HepG2 (cell line): ENCODE measurements around the gene PSD4. TPM values are rescaled to one million over a fixed set of nuclear protein-coding genes. Genes with fewer than 3 reads are reported as not detected.
A peak's percentile ranks its signal among the peaks of the same experiment; 100 is the strongest.

ENCODE experiments used
- BHLHE40 ChIP-seq: IDR thresholded peaks from 2 replicates; pipeline ENCODE4 v1.6.1; 2011; ENCODE audit warnings: low read length, improper control_type of control experiment
- CEBPZ ChIP-seq: IDR thresholded peaks from 2 replicates; pipeline ENCODE4 v1.6.1; 2012; ENCODE audit warnings: low read length, improper control_type of control experiment
- CSRNP1 ChIP-seq: sonication (generic); formaldehyde crosslinking; IDR thresholded peaks from 2 replicates; pipeline ENCODE4 v1.8.1; 2023; ENCODE audit warnings: mild to moderate bottlenecking, missing genetic modification reagents
- FLYWCH1 ChIP-seq: sonication (generic); formaldehyde crosslinking; IDR thresholded peaks from 2 replicates; pipeline ENCODE4 v1.8.1; 2023; ENCODE audit warnings: mild to moderate bottlenecking, missing genetic modification reagents
- FOXA1 ChIP-seq, 2 experiments: fragments of 450-650 bp in 1 of 2; sonication (generic) in 1 of 2; formaldehyde crosslinking in 1 of 2; IDR thresholded peaks; 2 replicates each; pipeline versions ENCODE4 v1.4.0 to v1.6.1; 2016 to 2020; ENCODE audit warnings: missing genetic modification reagents in 1 of 2
- JUNB ChIP-seq: sonication (generic); formaldehyde crosslinking; IDR thresholded peaks from 2 replicates; pipeline ENCODE4 v1.8.0; 2022; ENCODE audit warnings: missing genetic modification reagents, mild to moderate bottlenecking, borderline replicate concordance
- KDM5A ChIP-seq: fragments of 200-600 bp; sonication (generic); IDR thresholded peaks from 2 replicates; pipeline ENCODE4 v1.7.0; 2018; ENCODE audit warnings: antibody characterized with exemption, mild to moderate bottlenecking, low read length, borderline replicate concordance
- NR2F2 ChIP-seq: IDR thresholded peaks from 2 replicates; pipeline ENCODE4 v1.6.1; 2012; ENCODE audit warnings: low read depth, inconsistent platforms, borderline replicate concordance
- PTBP1 ChIP-seq: fragments of 200-400 bp; formaldehyde crosslinking; IDR thresholded peaks from 2 replicates; pipeline ENCODE4 v1.6.1; 2018; ENCODE audit warnings: low read length, low read depth; ENCODE audit not compliant: poor library complexity, severe bottlenecking
- TEAD3 ChIP-seq: optimal IDR thresholded peaks from 2 replicates; pipeline ENCODE3; 2016; ENCODE audit warnings: borderline replicate concordance
- ZBTB43 ChIP-seq: sonication (generic); formaldehyde crosslinking; conservative IDR thresholded peaks from 2 replicates; pipeline ENCODE4 v1.4.0; 2020; ENCODE audit warnings: missing genetic modification reagents
- ZFP1 ChIP-seq: IDR thresholded peaks from 2 replicates; pipeline ENCODE4 v1.6.1; 2016
- ZNF276 ChIP-seq: sonication (generic); formaldehyde crosslinking; IDR thresholded peaks from 2 replicates; pipeline ENCODE4 v1.4.0; 2020; ENCODE audit warnings: mild to moderate bottlenecking, low read depth, missing genetic modification reagents
- ZNF292 ChIP-seq: sonication (generic); formaldehyde crosslinking; IDR thresholded peaks from 2 replicates; pipeline ENCODE4 v1.8.1; 2022; ENCODE audit warnings: mild to moderate bottlenecking, low read depth, missing genetic modification reagents, borderline replicate concordance
- ZNF446 ChIP-seq: sonication (generic); formaldehyde crosslinking; IDR thresholded peaks from 2 replicates; pipeline ENCODE4 v1.5.0; 2020; ENCODE audit warnings: mild to moderate bottlenecking, missing genetic modification reagents
- ZNF709 ChIP-seq: sonication (generic); formaldehyde crosslinking; IDR thresholded peaks from 2 replicates; pipeline ENCODE4 v1.5.0; 2020; ENCODE audit warnings: mild to moderate bottlenecking, missing genetic modification reagents
- ZNF768 ChIP-seq: sonication (generic); formaldehyde crosslinking; IDR thresholded peaks from 2 replicates; pipeline ENCODE4 v1.4.0; 2020; ENCODE audit warnings: missing genetic modification reagents
- ZSCAN5A ChIP-seq: sonication (generic); formaldehyde crosslinking; IDR thresholded peaks from 2 replicates; pipeline ENCODE4 v1.8.0; 2022; ENCODE audit warnings: mild to moderate bottlenecking, missing genetic modification reagents, borderline replicate concordance
- polyA plus RNA-seq, 8 experiments: library from polyadenylated mRNA; depleted of rRNA in 3 of 8; stranded (reverse) in 7 of 8; unstranded in 1 of 8; fragments of >200 nt; fragmentation: Illumina TruSeq in 4 of 8; extraction: Trizol in 4 of 8; gene quantifications; 2 replicates each; pipeline versions ENCODE4 v1.2.1 to v1.2.3, GENCODE V29; 2011 to 2016; ENCODE audit warnings: low read depth in 4 of 8, missing spikeins in 1 of 8, mixed read lengths in 1 of 8; ENCODE audit not compliant: insufficient read depth in 1 of 8
- total RNA-seq, 5 experiments: library from RNA; depleted of rRNA; stranded (reverse); fragments of >200 nt; fragmentation: Illumina TruSeq; extraction: Trizol; gene quantifications; 2 replicates each; pipeline ENCODE4 v1.2.3, GENCODE V29; 2016; ENCODE audit warnings: low read depth in 1 of 5

Gene PSD4
- total and polyA plus RNA-seq, 2 of the 13 experiments (the other 11 are each of a cell fraction or from before 2014, with no cell fraction given): 5.8 to 9.4 TPM

GRCh38 chr2:113167115-113167932 is 6.4 kb upstream of the PSD4 start (continued):
- TF ChIP-seq CSRNP1 (CRISPR knock-in tag) (peak; percentile 100), PTBP1 (no peak), ZNF446 (CRISPR knock-in tag) (peak; percentile 96), ZNF276 (no peak; the same call in none of the 2 replicates), TEAD3 (CRISPR knock-in tag) (peak; percentile 85), KDM5A (no peak), BHLHE40 (peak; percentile 99), NR2F2 (peak; percentile 96), FOXA1 (IDR thresholded peaks at IDR 0.05) (no peak), FOXA1 (CRISPR knock-in tag; IDR thresholded peaks at IDR 0.05) (peak; percentile 81), JUNB (CRISPR knock-in tag) (peak; percentile 77; the same call in 1 of the 2 replicates), ZNF768 (CRISPR knock-in tag) (peak; percentile 68; the same call in 1 of the 2 replicates), ZFP1 (CRISPR knock-in tag) (peak; percentile 92), ZNF709 (peak; percentile 97), FLYWCH1 (CRISPR knock-in tag) (no peak), ZSCAN5A (0 out of 2 replicates have a peak, but pooled peaks have one; percentile 74), CEBPZ (no peak), ZNF292 (peak; percentile 99), ZBTB43 (CRISPR knock-in tag) (peak; percentile 90)
